H1 (cell line): ENCODE results near the gene KCNS3.

Experiments used
- ASH2L ChIP-seq: fragments of 200-600, 300-600 bp; sonication (generic); IDR thresholded peaks from one replicate; pipeline ENCODE4 v1.7.1; 2017; ENCODE audit warnings: low read length
- JUN ChIP-seq: IDR thresholded peaks from 2 replicates; pipeline ENCODE4 v1.6.1; 2011; ENCODE audit warnings: low read depth, mild to moderate bottlenecking, improper control_type of control experiment, low read length
- SP4 ChIP-seq: IDR thresholded peaks from 2 replicates; pipeline ENCODE4 v1.6.1; 2012; ENCODE audit warnings: low read length, inconsistent platforms

DNA sequence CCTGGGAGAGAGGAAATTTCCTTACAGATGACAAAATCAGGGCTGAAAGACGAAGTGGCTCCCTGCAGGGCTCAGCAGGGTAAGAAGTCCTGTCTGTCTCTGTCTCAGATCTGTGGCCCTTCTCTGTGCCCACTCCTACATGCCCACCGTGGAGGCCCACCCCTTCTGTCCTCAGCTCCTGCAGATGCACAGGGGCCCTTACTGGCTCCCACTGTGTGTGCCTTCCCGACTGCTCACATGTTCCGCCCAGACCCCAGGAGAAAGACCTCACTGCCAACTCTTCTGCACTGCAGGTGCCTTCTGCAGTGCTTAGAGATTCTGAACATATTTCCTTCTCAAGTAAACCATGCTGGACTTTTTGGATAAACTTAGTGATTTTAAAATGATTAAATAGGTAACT, 1.9 kb upstream of the KCNS3 start:
- no peak for TF ChIP-seq JUN
- no peak for TF ChIP-seq SP4
- TF ChIP-seq ASH2L, result no peak
